MCF 10A (cell line): ENCODE results near the gene NSUN7. TPM values are rescaled to one million over a fixed set of nuclear protein-coding genes. Genes with fewer than 3 reads are reported as not detected.

Source experiments
- BruUV-seq: library from RNA; stranded (reverse); fragments of 400-500 nt; replicated peaks from 2 replicates; lab custom pipeline; 2021; lab: Mats Ljungman, UMichigan
- CTCF ChIA-PET: fragments of 300-600 bp; sonication (Branson Sonifier 250); formaldehyde crosslinking; extraction: SDS; loops from one replicate; lab custom pipeline; 2021; ENCODE audit warnings: antibody characterized with exemption, inconsistent platforms; lab: Yijun Ruan, JAX
- POLR2A ChIA-PET: fragments of 300-600, 350-650 bp; sonication (Branson Sonifier 250); formaldehyde crosslinking; extraction: SDS; loops from one replicate; lab custom pipeline; 2020; ENCODE audit warnings: antibody characterized with exemption, inconsistent platforms; lab: Yijun Ruan, JAX
- DNase-seq: peaks from one replicate; pipeline ENCODE4 v3.0.0-alpha.2; 2018; ENCODE audit not compliant: unreplicated experiment
- H3K27ac Mint-ChIP-seq: one replicate; pipeline ENCODE4 v1.8.0; 2022; ENCODE audit warnings: mild to moderate bottlenecking, low read depth, mixed read lengths; ENCODE audit not compliant: unreplicated experiment
- H3K27me3 Mint-ChIP-seq: one replicate; pipeline ENCODE4 v1.8.0; 2022; ENCODE audit warnings: mixed read lengths; ENCODE audit not compliant: insufficient read depth, unreplicated experiment
- H3K36me3 Mint-ChIP-seq: one replicate; pipeline ENCODE4 v1.8.0; 2022; ENCODE audit warnings: mild to moderate bottlenecking, moderate library complexity, mixed read lengths; ENCODE audit not compliant: insufficient read depth, unreplicated experiment
- H3K4me1 Mint-ChIP-seq: one replicate; pipeline ENCODE4 v1.8.0; 2022; ENCODE audit warnings: mixed read lengths; ENCODE audit not compliant: insufficient read depth, unreplicated experiment
- H3K4me3 Mint-ChIP-seq: one replicate; pipeline ENCODE4 v1.8.0; 2022; ENCODE audit warnings: mild to moderate bottlenecking, moderate library complexity, mixed read lengths; ENCODE audit not compliant: unreplicated experiment
- H3K9me3 Mint-ChIP-seq: one replicate; pipeline ENCODE4 v1.8.0; 2022; ENCODE audit warnings: mixed read lengths; ENCODE audit not compliant: unreplicated experiment
- CTCF ChIP-seq: fragments of 200-600 bp; IDR thresholded peaks from one replicate; pipeline ENCODE4 v1.8.0; 2022; ENCODE audit warnings: antibody characterized with exemption, mild to moderate bottlenecking; ENCODE audit not compliant: unreplicated experiment
- intact Hi-C: fragments of 100-400 bp; cut with micrococcal nuclease; formaldehyde crosslinking; loops from 2 replicates; pipeline ENCODE4 v1.14.1; 2022
- total RNA-seq: library from RNA; stranded (reverse); gene quantifications from 2 replicates; pipeline ENCODE4 v1.2.3, GENCODE V29; 2022

The NSUN7 gene
- total RNA-seq, 1 experiment from 2014 or later, result not detected

DNA sequence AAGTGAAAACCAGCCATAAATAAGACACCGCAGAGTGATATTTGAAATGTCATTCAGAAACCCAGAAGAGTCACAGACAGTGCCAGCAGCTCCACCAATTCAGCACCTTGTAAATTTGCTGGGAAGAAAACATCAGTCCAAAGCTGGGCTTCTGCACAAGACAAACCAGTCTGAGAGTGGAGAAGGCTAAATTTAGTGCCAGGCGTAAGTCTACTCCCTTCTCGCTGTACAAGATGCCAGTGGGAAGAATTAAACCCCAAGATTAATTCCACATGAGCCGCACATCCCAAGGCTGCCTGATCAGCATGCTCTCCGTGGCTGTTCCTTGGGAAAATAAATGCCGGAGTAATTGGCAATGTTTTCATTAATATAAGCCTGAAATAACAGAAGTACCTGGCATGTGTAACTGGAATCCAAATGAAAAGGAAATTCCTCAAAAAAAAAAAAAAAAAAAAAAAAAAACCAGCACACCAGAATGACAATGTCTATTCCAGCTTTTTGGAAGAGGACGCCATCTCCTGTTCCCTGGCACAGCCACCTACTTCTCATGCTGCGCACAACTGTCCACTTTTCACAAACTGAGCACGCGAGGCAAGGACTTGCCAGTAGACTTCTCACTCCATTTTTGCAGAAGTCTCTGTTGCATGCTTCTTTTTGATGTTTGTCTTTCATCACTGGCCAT is 95.5 kb downstream of the NSUN7 start:
- no peak overlapping the region for H3K27ac Mint-ChIP-seq
- CTCF ChIA-PET, result interaction anchor here (0.6 kb wide), 1 partner anchor 16 kb away, joined by 5 read pairs; no protein-coding TSS in a partner anchor

DNA sequence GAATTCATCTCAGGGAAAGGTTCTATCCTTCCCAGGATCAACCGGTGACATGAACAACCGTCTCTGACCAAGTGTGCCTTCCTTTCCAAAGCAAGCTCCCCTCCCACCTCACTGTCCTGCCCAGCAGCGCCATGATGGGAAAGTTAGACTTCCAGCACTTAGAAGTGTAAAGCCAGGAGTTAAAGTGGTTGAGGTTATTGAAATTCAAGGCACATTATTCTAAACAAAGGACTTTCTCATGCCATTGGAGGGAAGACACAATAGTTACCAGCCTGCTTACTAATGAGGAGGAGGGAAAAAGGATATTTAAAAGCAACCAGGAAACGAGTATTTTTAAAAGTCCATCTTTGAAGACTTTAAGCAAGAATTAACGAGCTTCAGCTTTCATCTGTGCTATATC is 96.8 kb downstream of the NSUN7 start:
- DNase-seq, result no peak
- TF ChIP-seq CTCF, result no peak
- intact Hi-C loops, result no loop called here
- no peak overlapping the region for H3K27ac Mint-ChIP-seq
- H3K27me3 Mint-ChIP-seq, result no peaks in the 10 kb centered on the region
- H3K9me3 Mint-ChIP-seq, result no peaks in the 10 kb centered on the region
- BruUV-seq, result no TSS peak
- ChIA-PET POLR2A (no interaction called here), CTCF (interaction anchor here (0.7 kb wide), 1 partner anchor 1668 kb away, joined by 3 read pairs; no protein-coding TSS in a partner anchor)
- H3K4me1 Mint-ChIP-seq, result no peaks in the 10 kb centered on the region
- no peak overlapping the region for H3K4me3 Mint-ChIP-seq
- H3K36me3 Mint-ChIP-seq, result peaks cover 55% of the 10 kb centered on the region

More for the DNA sequence above, 95.5 kb downstream of the NSUN7 start:
- no peaks in the 10 kb centered on the region for H3K9me3 Mint-ChIP-seq
- no TSS peak for BruUV-seq
- peaks cover 51% of the 10 kb centered on the region for H3K36me3 Mint-ChIP-seq
- H3K27me3 Mint-ChIP-seq, result no peaks in the 10 kb centered on the region
- intact Hi-C loops, result no loop called here
- TF ChIP-seq CTCF, result no peak
- DNase-seq, result no peak
- POLR2A ChIA-PET, result no interaction called here
- no peak overlapping the region for H3K4me3 Mint-ChIP-seq
- H3K4me1 Mint-ChIP-seq, result no peaks in the 10 kb centered on the region

GRCh38 chr4:40848251-40848650 is 98.5 kb downstream of the NSUN7 start:
- Mint-ChIP-seq H3K36me3 (peaks cover 59% of the 10 kb centered on the region), H3K4me1 (no peaks in the 10 kb centered on the region), H3K4me3 (no peak overlapping the region), H3K27ac (peak overlapping the region; percentile 53), H3K27me3 (no peaks in the 10 kb centered on the region), H3K9me3 (no peaks in the 10 kb centered on the region)
- no peak for DNase-seq
- TF ChIP-seq CTCF, result no peak
- CTCF ChIA-PET, result interaction anchor here (0.6 kb wide), 1 partner anchor 370 kb away, joined by 3 read pairs; no protein-coding TSS in a partner anchor
- intact Hi-C loops, result no loop called here
- POLR2A ChIA-PET, result no interaction called here
- no TSS peak for BruUV-seq

DNA sequence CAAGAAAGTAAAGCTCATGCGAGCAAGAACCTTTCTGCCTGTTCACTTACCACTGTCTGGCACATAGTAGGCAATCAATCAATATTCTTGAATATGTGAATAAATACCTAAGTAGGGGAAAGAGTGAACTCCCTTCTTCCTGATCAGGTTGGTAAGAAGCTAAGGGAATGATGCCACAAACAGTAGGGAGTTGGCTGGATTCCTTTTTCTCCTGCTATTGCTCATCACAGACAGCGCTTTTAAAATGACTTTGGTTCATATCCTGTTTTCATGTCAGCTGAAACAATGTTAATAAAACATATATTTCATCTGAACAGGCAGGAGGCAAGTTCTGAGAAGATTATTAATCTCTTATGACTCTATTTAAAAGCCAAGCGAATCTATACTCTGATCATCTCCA is 99.2 kb downstream of the NSUN7 start:
- ChIA-PET POLR2A (no interaction called here), CTCF (interaction anchor here (0.5 to 0.7 kb wide), 4 partner anchors 8 to 369 kb away, joined by 3 read pairs; no protein-coding TSS in a partner anchor)
- TF ChIP-seq CTCF, result no peak
- Mint-ChIP-seq H3K4me3 (no peak overlapping the region), H3K9me3 (no peaks in the 10 kb centered on the region), H3K27ac (peak overlapping the region; percentile 53), H3K4me1 (no peaks in the 10 kb centered on the region), H3K36me3 (peaks cover 66% of the 10 kb centered on the region), H3K27me3 (no peaks in the 10 kb centered on the region)
- DNase-seq, result no peak
- intact Hi-C loops, result no loop called here
- no TSS peak for BruUV-seq
